ENCODE data around the gene NMNAT1. TPM values are rescaled to one million over a fixed set of nuclear protein-coding genes. Genes with fewer than 3 reads are reported as not detected.
"Not testable (repeated sequence)": the region's sequence is repeated elsewhere in the genome, so short reads cannot be mapped to it uniquely, and the experiment has no call there.

Gene NMNAT1
- total RNA-seq, 1 donor from 2014 or later = 7.0 TPM

- Mint-ChIP-seq H3K36me3 (ENCODE audit: unreplicated experiment) (peaks cover 5% of the 10 kb centered on the region), H3K27ac (ENCODE audit: unreplicated experiment) (no peak overlapping the region), H3K4me3 (ENCODE audit: unreplicated experiment) (no peak overlapping the region), H3K9me3 (ENCODE audit: unreplicated experiment) (peaks cover 2% of the 10 kb centered on the region), H3K27me3 (ENCODE audit: unreplicated experiment) (peaks cover 8% of the 10 kb centered on the region), H3K4me1 (ENCODE audit: low read depth, unreplicated experiment) (no peaks in the 10 kb centered on the region)
- no peak for TF ChIP-seq CTCF (IDR thresholded peaks at IDR 0.05; ENCODE audit: partially characterized antibody, unreplicated experiment)
- no peak for DNase-seq
Measured at GRCh38 chr1:9993561-9994075, 50.3 kb downstream of the NMNAT1 start.

GRCh38 chr1:9996624-9997582, 53.6 kb downstream of the NMNAT1 start, which contains the start of gene RBP7:
Gene RBP7 (plus strand): TSS chr1:9997228. CDS start chr1:9997259, 31 bp downstream.
- Mint-ChIP-seq H3K9me3 (ENCODE audit: unreplicated experiment) (peaks cover 2% of the 10 kb centered on the region), H3K36me3 (ENCODE audit: unreplicated experiment) (peaks cover 5% of the 10 kb centered on the region), H3K4me3 (ENCODE audit: unreplicated experiment) (peak within 1 kb of the TSS; percentile 80), H3K4me1 (ENCODE audit: low read depth, unreplicated experiment) (no peaks in the 10 kb centered on the region), H3K27ac (ENCODE audit: unreplicated experiment) (no peak within 1 kb of the TSS), H3K27me3 (ENCODE audit: unreplicated experiment) (peaks cover 10% of the 10 kb centered on the region)
- DNase-seq = peak; percentile 39
- TF ChIP-seq CTCF (IDR thresholded peaks at IDR 0.05; ENCODE audit: partially characterized antibody, unreplicated experiment) = no peak

GRCh38 chr1:10001016-10001665, 57.9 kb downstream of the NMNAT1 start:
- Mint-ChIP-seq H3K27me3 (ENCODE audit: unreplicated experiment) (peaks cover 10% of the 10 kb centered on the region), H3K4me1 (ENCODE audit: low read depth, unreplicated experiment) (no peaks in the 10 kb centered on the region), H3K4me3 (ENCODE audit: unreplicated experiment) (no peak overlapping the region), H3K27ac (ENCODE audit: unreplicated experiment) (no peak overlapping the region), H3K9me3 (ENCODE audit: unreplicated experiment) (peaks cover 2% of the 10 kb centered on the region), H3K36me3 (ENCODE audit: unreplicated experiment) (peaks cover 5% of the 10 kb centered on the region)
- DNase-seq = no peak
- no peak for TF ChIP-seq CTCF (IDR thresholded peaks at IDR 0.05; ENCODE audit: partially characterized antibody, unreplicated experiment)

GRCh38 chr1:10005248-10005647, 62.0 kb downstream of the NMNAT1 start:
- not testable (repeated sequence) for H3K4me1 Mint-ChIP-seq (ENCODE audit: low read depth, unreplicated experiment); H3K36me3 Mint-ChIP-seq (ENCODE audit: unreplicated experiment); H3K4me3 Mint-ChIP-seq (ENCODE audit: unreplicated experiment); H3K27me3 Mint-ChIP-seq (ENCODE audit: unreplicated experiment); H3K9me3 Mint-ChIP-seq (ENCODE audit: unreplicated experiment); DNase-seq; H3K27ac Mint-ChIP-seq (ENCODE audit: unreplicated experiment)

- Mint-ChIP-seq H3K4me3 (ENCODE audit: unreplicated experiment) (no peak overlapping the region), H3K27ac (ENCODE audit: unreplicated experiment) (no peak overlapping the region), H3K9me3 (ENCODE audit: unreplicated experiment) (no peaks in the 10 kb centered on the region), H3K36me3 (ENCODE audit: unreplicated experiment) (no peaks in the 10 kb centered on the region), H3K4me1 (ENCODE audit: low read depth, unreplicated experiment) (no peaks in the 10 kb centered on the region), H3K27me3 (ENCODE audit: unreplicated experiment) (no peaks in the 10 kb centered on the region)
- DNase-seq = no peak
- TF ChIP-seq CTCF (IDR thresholded peaks at IDR 0.05; ENCODE audit: partially characterized antibody, unreplicated experiment) = no peak
Measured at GRCh38 chr1:10007169-10007568, 63.9 kb downstream of the NMNAT1 start.

Measured in glutamatergic neuron (in vitro differentiated cells).